ENCODE data around the gene TBCEL. TPM values are rescaled to one million over a fixed set of nuclear protein-coding genes. Genes with fewer than 3 reads are reported as not detected.

Gene TBCEL
- total and polyA plus RNA-seq, 2 donors (not counting 3 experiments of a cell fraction or from before 2014, with no cell fraction given) = 5.6 to 19.5 TPM

- CTCF ChIA-PET = no interaction called here
- dilution Hi-C loops (cut with MboI; ENCODE audit: extremely low pct_ligation_motif_present, low sequenced_read_pairs) = no loop called here
- no peaks in the 10 kb centered on the region for H3K4me1 ChIP-seq (ENCODE audit: control insufficient read depth, extremely low read depth, insufficient read depth, low read length)
These were observed 35.7 kb downstream of the TBCEL start for GRCh38 chr11:121059605-121060004.

More at GRCh38 chr11:121059605-121060004, 35.7 kb downstream of the TBCEL start:
- no peaks in the 10 kb centered on the region for H3K9me1 ChIP-seq (replicated peaks; ENCODE audit: control insufficient read depth, extremely low read depth, insufficient read depth, low read length)
- H3K4me3 ChIP-seq (replicated peaks in 1 of 3; ENCODE audit: insufficient read depth in 1 of 3, low read depth in 1 of 3, low read length in 3 of 3) = no peak overlapping the region
- intact Hi-C loops (cut with micrococcal nuclease) = no loop called here
- no peaks in the 10 kb centered on the region for H4K20me1 ChIP-seq (replicated peaks; ENCODE audit: control insufficient read depth, extremely low read depth, insufficient read depth, low read length)
- POLR2A ChIA-PET = no interaction called here
- no peak for DNase-seq (ENCODE audit: low read depth, low spot score)
- H3K36me3 ChIP-seq (ENCODE audit: control insufficient read depth in 2 of 2, extremely low read depth in 1 of 2, insufficient read depth in 2 of 2, low read length in 2 of 2) = peaks cover 4 to 8% of the 10 kb centered on the region in 2 experiments
- BruUV-seq (replicated peaks) = no TSS peak
- no peaks in the 10 kb centered on the region for H3K79me2 ChIP-seq (ENCODE audit: control insufficient read depth, insufficient read depth, low read length)
- H3K27me3 ChIP-seq (ENCODE audit: control insufficient read depth in 2 of 2, insufficient read depth in 2 of 2, low read length in 2 of 2) = no peaks in the 10 kb centered on the region
- FAIRE-seq = no peak
- H2AFZ ChIP-seq (ENCODE audit: low read depth, low read length) = no peak overlapping the region
- no peaks in the 10 kb centered on the region for H3K9me3 ChIP-seq (replicated peaks; ENCODE audit: control insufficient read depth, insufficient read depth, low read length)
- no peak overlapping the region for H3K27ac ChIP-seq (ENCODE audit: insufficient read depth, low read depth, low read length)
- no peak overlapping the region for H3K9ac ChIP-seq (replicated peaks; ENCODE audit: extremely low read depth, insufficient read depth, low read length)
- no peak overlapping the region for H3K4me2 ChIP-seq (ENCODE audit: insufficient read depth, low read length)
- TF ChIP-seq CTCF (IDR thresholded peaks at IDR 0.05; ENCODE audit: extremely low read depth in 1 of 2, insufficient read depth in 1 of 2, low read depth in 1 of 2, low read length in 2 of 2) = no peak
- TF ChIP-seq MAX (IDR thresholded peaks at IDR 0.05; ENCODE audit: insufficient read depth, insufficient read length) = no peak
- TF ChIP-seq FOS (IDR thresholded peaks at IDR 0.05; ENCODE audit: borderline replicate concordance, insufficient read depth, low read length) = no peak
- no peak for TF ChIP-seq POLR2AphosphoS5 (IDR thresholded peaks at IDR 0.05; ENCODE audit: insufficient read depth, low read depth, low read length)
- TF ChIP-seq MYC (IDR thresholded peaks at IDR 0.05; ENCODE audit: low read depth, low read length) = no peak
- no peak for TF ChIP-seq EZH2 (IDR thresholded peaks at IDR 0.05; ENCODE audit: borderline replicate concordance, low read depth, low read length, severe bottlenecking)
- TF ChIP-seq GATA2 (IDR thresholded peaks at IDR 0.05; ENCODE audit: insufficient read depth, insufficient read length, low read depth, low read length) = no peak
- TF ChIP-seq POLR2A (IDR thresholded peaks at IDR 0.05; ENCODE audit: low read depth, low read length) = no peak
- no peak for TF ChIP-seq JUN (IDR thresholded peaks at IDR 0.05; ENCODE audit: borderline replicate concordance, insufficient read depth, insufficient read length, low read depth)

All from endothelial cell of umbilical vein (primary cell).